GM19324 (cell line): ENCODE results near the gene L3MBTL3.

Experiments used
- ATAC-seq: cut with Tn5 transposase; IDR thresholded peaks from one replicate; pipeline ENCODE4 v1.9.1; 2021; ENCODE audit warnings: mild to moderate bottlenecking, moderate library complexity; ENCODE audit not compliant: unreplicated experiment, low FRiP score

L3MBTL3 gene

DNA sequence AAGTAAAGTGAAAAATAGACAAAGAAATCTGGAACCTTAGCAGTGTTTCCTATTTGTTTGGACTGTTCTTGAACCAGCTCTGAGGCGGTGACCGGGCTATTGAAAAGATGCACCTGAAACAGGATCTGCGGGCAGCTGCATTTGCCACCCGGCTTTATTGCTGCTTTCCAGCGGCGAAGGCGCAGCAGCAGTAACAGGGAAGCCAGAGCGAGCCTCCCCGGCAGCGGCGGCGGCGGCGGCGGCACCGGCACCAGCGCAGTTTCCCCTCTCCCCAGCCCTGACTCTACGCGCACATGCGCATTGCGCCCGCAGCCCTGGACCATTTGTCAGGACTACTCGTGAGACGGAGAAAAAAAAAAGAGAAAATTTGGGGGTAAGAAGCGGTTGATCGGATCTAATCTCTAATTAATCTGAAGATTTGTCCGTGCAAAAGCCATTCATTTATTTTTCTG, at the start of gene L3MBTL3:
Gene L3MBTL3, plus strand, starts transcription at position 290 of the 452 bp plus-strand sequence. CDS start 24,119 bp downstream, outside the sequence.
- ATAC-seq, result peak; percentile 67

DNA sequence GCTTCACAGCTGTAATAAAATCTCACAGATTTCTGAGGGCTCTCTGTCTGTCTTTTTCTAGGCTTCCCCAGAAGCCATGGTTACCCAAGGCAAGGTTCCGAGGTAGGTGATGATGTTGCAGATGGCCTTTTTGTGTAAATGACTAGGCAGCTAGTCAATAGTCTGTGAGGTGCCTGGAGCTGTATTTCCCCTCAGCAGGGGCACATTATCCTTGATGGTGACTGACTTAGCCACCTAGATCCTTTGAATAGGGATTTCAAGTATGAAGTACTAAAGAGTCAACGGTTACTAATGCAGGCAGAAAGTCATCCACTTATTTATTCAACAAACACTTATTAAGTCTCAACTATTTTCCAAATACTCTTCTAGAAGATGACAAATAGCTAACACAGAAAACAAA, 49.3 kb upstream of the L3MBTL3 start:
- no peak for ATAC-seq

DNA sequence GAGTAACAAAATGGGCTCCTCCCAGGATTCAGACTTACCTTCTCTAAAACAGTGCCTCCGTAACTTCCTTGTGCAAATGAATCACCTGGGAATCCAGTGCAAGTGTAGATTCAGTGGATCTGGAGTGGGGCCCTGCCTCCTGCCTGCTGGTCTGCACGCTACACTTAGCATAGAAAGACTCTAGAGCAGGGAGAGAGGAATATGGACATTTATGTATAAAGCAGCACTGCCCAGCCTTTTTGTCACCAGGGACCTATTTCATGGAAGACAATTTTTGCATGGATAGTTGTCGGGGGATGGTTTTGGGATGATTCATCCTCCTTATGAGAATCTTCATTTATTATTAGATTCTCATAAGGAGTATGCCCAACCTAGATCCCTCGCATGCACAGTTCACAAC, 42.3 kb upstream of the L3MBTL3 start:
- no peak for ATAC-seq

DNA sequence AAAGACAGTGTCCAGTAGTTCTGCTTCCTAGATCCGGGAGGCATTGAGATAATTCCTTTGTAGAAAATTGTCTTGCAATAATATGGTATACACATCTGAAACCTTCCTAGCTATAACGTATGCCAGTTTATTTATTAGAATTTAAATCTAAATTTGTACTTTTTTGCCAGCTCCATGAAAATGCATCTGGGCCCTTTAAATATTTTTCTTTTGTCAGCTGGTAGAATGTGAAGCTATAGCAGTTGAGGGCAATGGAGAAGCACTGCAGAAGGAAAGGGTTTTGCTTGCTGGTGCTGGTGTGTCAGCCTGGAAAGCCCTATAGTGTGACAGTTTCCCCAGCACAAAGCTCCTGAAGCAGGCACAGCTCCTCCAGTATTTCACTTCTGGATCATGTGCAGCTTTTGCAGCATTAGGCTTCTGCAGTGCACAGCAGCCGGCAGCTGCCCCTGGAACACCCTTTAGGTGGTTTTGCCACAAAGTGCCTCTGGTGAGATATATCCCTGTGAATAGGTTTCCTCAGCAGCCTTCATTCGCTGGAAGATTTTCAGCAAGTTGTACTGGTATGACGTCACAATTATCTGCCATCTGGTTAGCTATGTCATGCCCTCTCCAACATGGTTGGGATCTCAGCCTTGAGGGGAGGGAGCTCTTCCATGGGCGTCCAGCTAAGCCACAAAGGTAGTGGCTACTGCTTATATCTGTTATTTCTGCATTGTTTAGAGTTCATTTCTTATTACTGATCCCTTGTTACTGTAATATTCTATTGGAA, 40.0 kb upstream of the L3MBTL3 start:
- ATAC-seq, result no peak

DNA sequence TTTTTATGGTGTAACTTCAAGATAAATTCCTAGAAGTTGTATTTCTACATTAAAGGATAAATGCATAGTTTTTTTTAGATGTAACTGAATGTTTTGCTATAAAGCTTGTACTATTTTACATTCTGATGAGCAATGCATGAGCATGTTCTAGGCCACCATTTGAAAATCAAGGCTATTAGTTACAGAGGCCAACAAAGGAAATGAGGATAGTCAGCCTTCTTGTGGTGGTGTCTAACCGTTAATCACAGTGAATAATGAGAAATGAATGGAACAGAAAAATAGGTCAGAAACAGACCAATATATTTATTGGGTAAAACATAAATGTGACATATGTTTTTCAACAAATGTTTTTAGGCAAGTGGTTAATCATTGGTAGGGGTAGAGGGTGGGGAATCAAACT, 37.6 kb upstream of the L3MBTL3 start:
- ATAC-seq, result no peak

DNA sequence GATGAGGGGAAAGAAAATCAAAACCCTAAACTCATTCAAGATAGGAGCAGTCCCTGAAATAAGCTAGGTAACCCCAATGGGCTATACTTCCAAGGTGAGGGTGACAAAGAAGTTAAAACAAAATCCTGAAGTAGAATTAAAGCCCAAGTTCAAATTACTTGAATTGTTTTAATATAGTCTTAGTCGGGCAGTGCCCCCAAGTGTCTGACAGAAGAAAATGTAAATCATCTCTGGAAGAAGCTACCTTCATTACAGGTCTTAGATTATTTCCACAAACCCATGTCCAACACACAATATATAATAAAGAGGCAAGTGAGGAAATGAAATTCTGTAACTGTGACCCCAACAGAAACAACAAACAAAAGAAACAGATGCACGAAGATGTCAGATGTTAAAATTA, 36.8 kb upstream of the L3MBTL3 start:
- no peak for ATAC-seq

DNA sequence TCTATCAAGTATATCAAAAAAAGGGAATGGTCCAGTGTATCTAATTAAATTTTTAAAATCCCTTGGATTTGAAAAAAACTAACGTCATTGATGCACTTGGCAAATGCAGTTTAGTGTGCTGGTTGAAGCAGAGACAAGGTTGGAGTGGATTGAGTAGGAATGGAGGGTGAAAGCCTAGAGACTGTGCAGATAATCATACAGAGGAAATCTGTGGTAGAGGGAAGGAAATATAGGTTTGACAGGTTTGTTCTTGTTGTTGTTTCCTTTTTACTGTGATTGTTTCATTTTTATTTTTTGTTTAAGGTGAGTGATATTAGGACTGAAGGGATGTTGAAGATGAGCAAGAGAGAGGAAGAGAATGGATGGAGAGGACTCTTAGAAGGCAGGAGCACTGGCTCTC, 29.0 kb upstream of the L3MBTL3 start:
- ATAC-seq, result no peak

DNA sequence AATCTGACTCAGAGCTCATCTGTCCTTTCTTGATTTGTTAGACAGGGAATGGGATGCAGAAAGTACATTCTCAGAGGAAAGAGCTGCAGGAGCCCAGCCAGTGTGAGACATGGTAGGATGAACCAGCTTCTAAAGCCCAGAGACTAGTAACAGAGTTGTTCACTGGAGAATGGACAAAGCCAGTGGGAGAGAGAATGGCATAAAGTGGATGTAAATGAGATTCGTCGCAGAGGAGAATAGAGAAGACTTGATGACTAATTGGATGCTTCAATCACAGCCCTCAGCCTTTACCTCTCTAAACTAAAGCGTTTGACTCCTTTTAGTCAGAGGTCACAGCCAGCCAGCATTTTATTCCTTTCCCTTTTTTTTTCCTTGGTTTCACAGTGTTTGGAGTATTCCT, 25.5 kb upstream of the L3MBTL3 start:
- no peak for ATAC-seq

DNA sequence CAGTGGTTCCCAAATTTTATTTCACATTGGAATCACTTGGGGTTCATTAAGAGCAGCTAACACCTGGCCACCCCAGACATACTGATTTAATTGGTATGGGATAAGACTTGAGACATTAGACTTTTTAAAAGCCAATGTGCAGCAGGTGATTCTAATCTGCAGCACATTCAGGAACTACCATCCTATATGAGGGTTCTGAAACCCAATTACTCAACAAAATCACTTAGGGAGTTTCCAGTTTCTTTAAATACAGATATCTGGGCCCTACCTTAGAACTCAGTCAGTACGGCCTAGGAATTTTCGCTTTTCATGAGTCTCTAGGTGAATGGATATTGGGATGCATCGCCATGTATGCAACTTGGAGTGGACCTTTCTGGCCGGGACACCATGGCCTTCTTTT, 24.0 kb upstream of the L3MBTL3 start:
- no peak for ATAC-seq

DNA sequence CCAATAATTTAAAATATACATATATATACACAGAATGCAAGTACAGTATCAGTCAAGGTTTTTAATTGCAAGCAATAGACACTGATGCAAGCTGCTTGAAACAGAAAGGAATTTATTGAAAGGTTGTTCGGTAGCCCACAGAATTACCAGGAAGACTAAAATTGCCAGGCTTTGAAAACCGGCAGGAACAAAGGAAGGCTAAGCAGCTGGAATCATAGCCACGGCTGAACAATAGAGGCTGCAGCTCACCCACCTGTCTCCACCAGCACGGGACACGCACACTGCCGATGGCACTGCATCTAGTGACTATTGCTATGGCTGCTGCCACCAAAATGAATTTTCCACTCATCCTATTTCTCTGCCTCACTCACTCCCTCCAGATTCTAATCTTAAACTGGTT, 22.0 kb upstream of the L3MBTL3 start:
- ATAC-seq, result no peak

DNA sequence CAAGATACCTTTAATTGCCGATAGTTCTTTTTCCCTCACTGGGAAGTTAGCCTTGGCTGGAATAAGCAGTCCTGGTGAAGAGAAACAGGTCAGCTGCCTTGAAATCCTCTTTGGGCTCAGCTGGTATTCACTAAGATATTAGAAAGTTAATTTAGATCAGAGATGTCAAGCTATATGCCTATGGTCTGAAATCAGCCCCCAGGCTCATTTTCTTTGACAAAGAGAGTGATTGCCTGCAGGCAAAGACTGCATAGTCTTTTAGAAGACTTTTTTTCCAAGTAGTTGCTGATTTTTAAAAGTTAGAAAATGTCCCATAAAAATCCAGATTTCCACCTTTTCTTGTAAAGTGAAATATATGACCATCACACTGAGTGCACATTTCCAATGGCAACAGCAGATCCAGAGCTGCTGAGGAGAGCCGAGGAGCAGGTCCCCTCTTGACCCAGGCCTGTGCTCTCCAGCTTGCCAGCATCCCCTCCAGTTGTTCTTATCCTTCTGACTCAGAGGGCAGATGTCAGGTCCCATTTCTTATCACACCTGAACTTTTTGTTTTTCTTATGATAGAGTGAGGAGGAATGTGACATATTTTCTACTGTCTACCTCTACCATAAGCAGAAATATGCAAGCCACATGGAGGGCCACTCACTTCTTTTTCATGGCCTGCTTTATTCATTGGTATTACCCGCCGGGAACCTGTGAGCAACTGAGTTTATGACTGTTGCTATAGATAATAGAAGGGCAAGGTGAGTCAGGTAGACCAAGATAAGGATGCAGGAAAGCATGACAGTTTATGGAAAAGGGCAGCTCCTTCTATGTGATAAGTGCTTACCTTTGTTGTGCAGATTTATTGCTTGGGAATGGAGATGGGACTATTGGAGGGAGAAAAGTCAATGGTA, 17.6 kb upstream of the L3MBTL3 start:
- no peak for ATAC-seq

DNA sequence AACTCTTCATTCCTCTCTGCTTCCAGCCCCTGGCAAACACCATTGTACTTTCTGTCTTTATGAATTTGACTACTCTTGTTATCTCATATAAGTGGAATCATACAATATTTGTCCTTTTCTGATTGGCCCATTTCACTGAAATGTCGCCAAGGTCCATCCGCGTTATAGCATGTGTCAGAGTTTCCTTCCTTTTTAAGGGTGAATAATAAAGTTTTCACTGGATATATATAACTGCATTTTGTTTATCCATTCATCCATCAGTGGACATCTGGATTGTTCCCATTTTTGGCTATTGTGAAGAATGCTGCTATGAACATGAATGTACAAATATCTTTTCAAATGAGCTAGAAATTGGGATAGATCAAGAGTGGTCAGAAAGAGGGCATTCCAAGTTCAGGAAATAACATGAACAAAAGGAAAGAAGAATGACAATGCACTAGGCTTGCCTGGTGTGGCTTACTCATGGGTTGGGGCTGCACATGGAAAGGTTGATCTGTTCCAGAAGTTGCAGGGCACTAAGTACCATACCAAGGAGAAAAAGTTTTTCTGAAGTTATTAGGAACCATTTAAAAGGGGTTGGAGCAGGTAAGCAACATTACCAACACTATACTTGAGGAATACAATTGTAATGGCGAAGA, 10.0 kb upstream of the L3MBTL3 start:
- ATAC-seq, result no peak

DNA sequence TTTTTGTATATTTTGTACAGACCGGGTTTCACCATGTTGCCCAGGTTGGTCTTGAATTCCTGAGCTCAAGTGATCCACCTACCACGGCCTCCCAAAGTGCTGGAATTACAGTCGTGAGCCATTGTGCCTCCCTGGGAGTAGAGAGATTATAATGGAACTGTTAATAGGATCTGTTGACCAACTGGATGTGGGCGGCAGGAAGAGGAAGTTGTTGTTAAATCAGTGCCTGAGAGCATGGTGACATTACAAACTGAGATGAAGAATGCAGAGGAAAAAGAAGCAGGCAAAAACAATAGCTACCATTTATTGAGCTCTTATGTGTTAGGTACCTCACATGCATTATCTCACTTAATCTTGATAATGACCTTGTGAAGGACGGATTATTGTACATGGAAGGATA, 9.2 kb upstream of the L3MBTL3 start:
- ATAC-seq, result no peak

DNA sequence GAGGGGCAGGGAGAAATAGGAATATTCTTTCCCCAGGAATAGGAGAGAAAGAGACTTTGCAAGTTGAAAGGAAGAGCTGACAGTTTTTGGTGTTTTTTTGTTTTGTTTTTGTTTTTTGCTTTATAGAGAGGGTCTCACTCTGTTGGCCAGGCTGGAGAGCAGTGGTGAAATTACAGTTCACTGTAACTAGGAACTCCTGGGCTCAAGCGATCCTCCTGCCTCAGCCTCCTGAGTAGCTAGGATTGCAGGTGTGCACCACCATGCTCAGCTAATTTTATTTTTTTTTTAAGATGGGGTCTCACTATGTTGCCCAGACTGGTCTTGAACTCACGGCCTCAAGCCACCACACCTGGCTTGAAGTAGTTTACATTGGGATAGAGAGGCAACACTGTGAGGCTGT, 8.0 kb upstream of the L3MBTL3 start:
- ATAC-seq, result no peak

DNA sequence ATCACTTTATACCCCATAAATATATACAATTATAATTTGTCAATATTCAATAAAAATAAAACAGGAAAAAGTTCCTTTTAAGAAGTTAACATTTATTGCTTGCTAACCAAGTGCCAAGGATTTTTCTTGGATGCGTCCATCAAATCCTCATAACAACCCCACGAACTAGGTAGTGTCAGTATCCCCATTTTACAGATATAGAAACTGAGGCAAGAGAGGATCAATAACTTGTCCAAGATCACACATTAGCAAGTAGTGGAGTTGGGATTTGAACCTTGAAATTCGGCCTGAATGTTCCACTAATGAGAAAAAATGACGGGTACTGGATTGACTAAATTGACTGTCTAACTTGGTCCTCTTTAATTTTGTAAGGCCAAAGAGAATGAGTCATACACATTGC, 5.7 kb upstream of the L3MBTL3 start:
- ATAC-seq, result no peak

DNA sequence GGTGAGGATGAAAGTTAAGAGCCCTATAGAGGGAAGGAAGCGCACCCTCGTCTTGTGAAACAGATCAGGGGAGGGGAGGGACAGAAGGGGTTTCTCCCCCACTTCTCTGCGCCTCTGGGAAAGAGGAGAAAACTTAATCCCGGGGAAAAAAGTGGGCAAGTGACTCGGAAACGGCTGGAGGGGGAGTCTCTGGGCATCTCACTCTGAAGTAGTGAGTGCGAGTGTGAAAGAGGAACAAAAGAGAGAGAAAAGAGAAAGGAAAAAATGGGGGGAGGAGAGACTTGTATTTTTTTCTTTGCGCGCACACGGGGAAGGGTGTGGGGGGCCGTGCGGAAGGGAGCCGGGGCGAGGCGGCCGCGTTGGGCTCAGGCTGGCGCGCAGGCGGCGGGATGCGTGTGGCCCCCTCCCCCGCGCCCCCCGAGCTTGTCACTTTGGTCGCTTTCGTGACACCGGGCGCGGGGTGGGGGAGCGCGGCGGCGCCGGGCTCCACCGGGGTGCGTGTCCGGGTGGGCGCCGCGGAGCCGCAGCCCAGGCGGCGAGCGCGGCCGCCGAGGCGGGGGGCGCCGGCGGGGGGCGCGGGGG, 454 bp downstream of the L3MBTL3 start:
- peak; percentile 38 for ATAC-seq

DNA sequence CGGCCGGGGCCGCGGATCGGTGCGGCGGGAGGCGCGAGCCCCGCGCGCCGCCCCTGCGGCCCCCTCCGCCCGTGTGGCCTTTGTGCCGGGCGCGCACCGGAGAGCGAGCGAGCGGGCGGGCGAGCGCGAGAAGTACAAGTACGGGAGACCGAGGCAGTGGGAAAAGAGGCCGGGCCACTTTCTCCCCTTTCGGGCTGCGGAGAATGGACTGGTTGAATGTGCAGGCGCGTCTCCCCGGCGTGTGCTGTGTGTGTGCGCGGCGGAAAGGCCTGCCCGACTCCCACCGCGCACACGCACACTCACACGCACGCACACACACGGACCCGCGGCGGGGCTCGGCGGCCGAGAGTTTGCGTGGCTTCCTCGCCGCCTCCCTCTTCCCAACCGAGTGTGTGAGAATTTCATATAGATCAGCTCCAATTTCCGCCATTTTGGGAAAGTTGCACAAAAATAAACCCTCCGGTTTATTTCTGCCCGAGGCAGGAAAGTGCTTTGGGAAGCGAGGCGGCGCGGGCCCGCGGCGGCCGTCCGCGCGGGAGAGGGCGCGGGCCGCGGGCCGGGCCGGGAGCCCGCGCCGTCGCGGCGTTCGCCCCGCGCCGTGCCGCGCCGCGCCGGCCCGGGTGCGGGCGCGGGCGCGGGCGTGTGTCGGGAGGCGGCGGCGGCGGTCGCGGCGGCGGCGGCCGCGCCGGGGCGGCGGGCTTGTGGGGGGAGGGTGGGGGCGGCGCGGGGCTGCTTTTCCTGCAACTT, 1.1 kb downstream of the L3MBTL3 start:
- peak; percentile 28 for ATAC-seq

DNA sequence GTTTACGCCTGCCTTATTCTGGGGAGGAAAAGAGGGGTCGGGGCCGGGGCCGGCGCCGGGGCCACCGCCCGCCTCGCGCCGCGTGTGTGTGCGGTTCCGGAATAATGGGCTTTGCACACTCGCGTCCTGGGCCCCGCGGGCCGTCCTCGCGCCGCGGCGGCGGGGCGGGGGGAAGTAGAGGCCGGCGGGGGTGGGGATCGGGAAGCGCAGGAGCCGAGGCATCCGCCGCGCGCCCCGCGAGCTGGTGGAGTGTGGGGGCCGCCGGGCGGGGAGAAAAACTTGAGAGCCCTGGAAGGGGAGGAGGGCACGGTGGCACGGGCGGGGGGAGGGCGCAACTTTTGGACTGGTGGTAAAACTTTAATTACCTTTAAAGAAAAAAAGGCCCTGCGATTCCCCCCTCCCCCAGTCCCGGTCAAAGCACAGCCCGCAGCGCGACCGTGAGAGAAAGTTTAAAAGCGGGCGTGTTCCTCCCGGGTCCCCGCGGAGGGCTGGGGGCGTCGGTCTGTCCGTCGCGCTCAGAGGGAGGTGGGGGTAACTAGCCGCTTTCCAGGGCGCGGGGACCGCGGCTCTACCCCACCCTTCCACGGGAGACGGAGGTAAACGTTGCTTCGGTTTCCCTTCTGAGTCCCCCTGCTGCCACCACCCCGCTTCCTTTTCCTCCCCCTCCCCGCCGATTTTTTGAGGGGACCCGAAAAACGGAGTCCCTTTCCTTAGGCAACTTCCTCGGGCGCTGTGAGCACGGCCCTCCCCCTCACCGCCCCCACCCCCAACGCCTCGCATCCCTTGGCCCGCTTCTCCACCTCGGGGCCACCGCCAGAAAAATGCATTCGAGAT, 1.9 kb downstream of the L3MBTL3 start:
- no peak for ATAC-seq

DNA sequence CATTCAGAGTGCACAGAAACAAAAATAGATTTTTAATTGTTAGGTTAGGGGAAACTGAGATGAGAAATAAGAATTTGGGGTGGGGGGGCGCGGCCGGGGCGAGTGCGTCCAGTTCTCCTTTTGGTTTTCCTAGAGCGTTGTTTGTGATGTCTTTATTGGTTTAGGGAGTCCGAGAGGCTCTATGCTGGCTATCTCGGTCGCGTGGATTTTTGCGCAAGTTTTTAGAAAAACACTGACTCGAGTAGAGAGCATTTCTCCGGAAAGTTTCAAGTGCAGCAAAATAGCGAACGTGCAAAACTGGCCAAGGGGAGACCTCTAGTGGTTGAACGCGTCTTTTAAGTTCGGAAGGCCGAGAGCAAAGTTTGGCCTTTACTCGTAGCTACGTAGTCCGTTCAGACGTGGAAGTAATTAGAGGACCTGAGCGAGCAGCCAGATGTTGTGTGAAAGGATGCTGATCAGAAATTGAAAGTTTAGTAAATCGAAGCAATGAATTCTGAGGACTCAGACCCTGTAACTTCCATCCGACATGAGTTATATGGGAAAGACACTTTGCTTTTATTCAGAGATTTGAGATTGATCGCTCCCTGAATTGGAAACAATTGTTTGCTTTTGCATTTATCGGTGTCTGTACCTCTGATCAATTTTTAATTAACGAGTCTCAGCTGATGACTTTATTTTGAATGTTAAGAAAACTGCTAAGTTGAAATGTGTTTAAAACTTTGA, 2.7 kb downstream of the L3MBTL3 start:
- peak; percentile 58 for ATAC-seq
